Neural progenitor cell (in vitro differentiated cells): ENCODE data around the gene CASK.

Experiments
- EZH2 ChIP-seq: fragments of 200-600 bp; sonication (generic); IDR thresholded peaks from 2 replicates; pipeline ENCODE4 v1.6.1; 2017; ENCODE audit warnings: antibody characterized with exemption, mild to moderate bottlenecking, moderate library complexity
- TF ChIP-seq, protein P1 (sequence below): fragments of 200-600 bp; sonication (generic); IDR thresholded peaks from 2 replicates; pipeline ENCODE4 v1.5.1; 2017; ENCODE audit warnings: antibody characterized with exemption, mild to moderate bottlenecking

DNA sequence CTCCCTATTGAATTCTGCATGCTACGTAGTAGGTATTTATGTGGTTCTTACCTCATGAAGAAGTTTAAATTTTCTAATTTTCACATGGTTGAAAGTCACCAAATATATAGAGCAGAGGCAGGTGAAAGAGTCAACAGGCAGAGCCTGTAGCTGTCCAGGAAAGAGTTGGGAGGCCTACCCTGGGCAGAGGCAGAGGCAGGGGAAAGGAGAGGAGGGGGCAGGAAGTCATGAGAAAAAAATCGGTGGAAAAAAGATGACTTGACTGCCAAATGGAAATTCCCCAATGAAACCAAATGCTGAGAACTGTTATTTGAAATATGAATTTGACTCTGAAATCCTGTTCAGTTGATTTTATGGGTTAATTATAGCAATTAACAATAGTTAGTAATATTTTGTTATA is 257.7 kb downstream of the CASK start:
- TF ChIP-seq, protein P1, sequence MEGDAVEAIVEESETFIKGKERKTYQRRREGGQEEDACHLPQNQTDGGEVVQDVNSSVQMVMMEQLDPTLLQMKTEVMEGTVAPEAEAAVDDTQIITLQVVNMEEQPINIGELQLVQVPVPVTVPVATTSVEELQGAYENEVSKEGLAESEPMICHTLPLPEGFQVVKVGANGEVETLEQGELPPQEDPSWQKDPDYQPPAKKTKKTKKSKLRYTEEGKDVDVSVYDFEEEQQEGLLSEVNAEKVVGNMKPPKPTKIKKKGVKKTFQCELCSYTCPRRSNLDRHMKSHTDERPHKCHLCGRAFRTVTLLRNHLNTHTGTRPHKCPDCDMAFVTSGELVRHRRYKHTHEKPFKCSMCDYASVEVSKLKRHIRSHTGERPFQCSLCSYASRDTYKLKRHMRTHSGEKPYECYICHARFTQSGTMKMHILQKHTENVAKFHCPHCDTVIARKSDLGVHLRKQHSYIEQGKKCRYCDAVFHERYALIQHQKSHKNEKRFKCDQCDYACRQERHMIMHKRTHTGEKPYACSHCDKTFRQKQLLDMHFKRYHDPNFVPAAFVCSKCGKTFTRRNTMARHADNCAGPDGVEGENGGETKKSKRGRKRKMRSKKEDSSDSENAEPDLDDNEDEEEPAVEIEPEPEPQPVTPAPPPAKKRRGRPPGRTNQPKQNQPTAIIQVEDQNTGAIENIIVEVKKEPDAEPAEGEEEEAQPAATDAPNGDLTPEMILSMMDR = no peak
- TF ChIP-seq EZH2 = no peak
